HepG2 (cell line): ENCODE results near the gene UGT1A8. TPM values are rescaled to one million over a fixed set of nuclear protein-coding genes. Genes with fewer than 3 reads are reported as not detected.

ENCODE experiments used
- ARNT ChIP-seq: fragments of 450-650 bp; IDR thresholded peaks from 2 replicates; pipeline ENCODE4 v1.6.1; 2017
- BCL6 ChIP-seq: IDR thresholded peaks from 2 replicates; pipeline ENCODE4 v1.6.1; 2016; ENCODE audit warnings: missing genetic modification reagents, missing compliant biosample characterization
- BHLHE40 ChIP-seq: IDR thresholded peaks from 2 replicates; pipeline ENCODE4 v1.6.1; 2011; ENCODE audit warnings: low read length, improper control_type of control experiment
- CEBPZ ChIP-seq: IDR thresholded peaks from 2 replicates; pipeline ENCODE4 v1.6.1; 2012; ENCODE audit warnings: low read length, improper control_type of control experiment
- HDAC2 ChIP-seq: sonication (generic); formaldehyde crosslinking; IDR thresholded peaks from 2 replicates; pipeline ENCODE4 v1.4.0; 2020; ENCODE audit warnings: missing genetic modification reagents
- HNRNPL ChIP-seq: fragments of 200-400 bp; formaldehyde crosslinking; IDR thresholded peaks from 2 replicates; pipeline ENCODE4 v1.6.1; 2017; ENCODE audit warnings: mild to moderate bottlenecking, low read depth, low read length
- HOMEZ ChIP-seq: IDR thresholded peaks from 2 replicates; pipeline ENCODE4 v1.6.1; 2016; ENCODE audit warnings: low read depth
- KDM3A ChIP-seq: IDR thresholded peaks from 2 replicates; pipeline ENCODE4 v1.6.1; 2018; ENCODE audit warnings: low read depth, missing compliant biosample characterization
- MAX ChIP-seq: IDR thresholded peaks from 2 replicates; pipeline ENCODE4 v1.6.1; 2012; ENCODE audit warnings: inconsistent platforms
- MIER3 ChIP-seq: IDR thresholded peaks from 2 replicates; pipeline ENCODE4 v1.6.1; 2016; ENCODE audit warnings: missing compliant biosample characterization, borderline replicate concordance
- SAP130 ChIP-seq: IDR thresholded peaks from 2 replicates; pipeline ENCODE4 v1.6.1; 2016; ENCODE audit warnings: low read depth
- SIX4 ChIP-seq: sonication (generic); formaldehyde crosslinking; IDR thresholded peaks from 2 replicates; pipeline ENCODE4 v1.4.0; 2020; ENCODE audit warnings: missing genetic modification reagents
- ZNF317 ChIP-seq: sonication (generic); formaldehyde crosslinking; IDR thresholded peaks from 2 replicates; pipeline ENCODE4 v1.5.0; 2020; ENCODE audit warnings: mild to moderate bottlenecking, missing genetic modification reagents
- ZNF333 ChIP-seq: sonication (generic); formaldehyde crosslinking; IDR thresholded peaks from 2 replicates; pipeline ENCODE4 v1.4.0; 2020; ENCODE audit warnings: mild to moderate bottlenecking, missing genetic modification reagents, borderline replicate concordance
- ZNF670 ChIP-seq: sonication (generic); formaldehyde crosslinking; IDR thresholded peaks from 2 replicates; pipeline ENCODE4 v1.8.0; 2022; ENCODE audit warnings: mild to moderate bottlenecking, missing genetic modification reagents, borderline replicate concordance
- ZNF816 ChIP-seq: sonication (generic); formaldehyde crosslinking; IDR thresholded peaks from 2 replicates; pipeline ENCODE4 v1.8.0; 2022; ENCODE audit warnings: missing genetic modification reagents, mild to moderate bottlenecking, borderline replicate concordance
- ZNF839 ChIP-seq: sonication (generic); formaldehyde crosslinking; IDR thresholded peaks from 2 replicates; pipeline ENCODE4 v1.4.0; 2020; ENCODE audit warnings: missing genetic modification reagents, mild to moderate bottlenecking, borderline replicate concordance
- polyA plus RNA-seq, 8 experiments: library from polyadenylated mRNA; depleted of rRNA in 3 of 8; stranded (reverse) in 7 of 8; unstranded in 1 of 8; fragments of >200 nt; fragmentation: Illumina TruSeq in 4 of 8; extraction: Trizol in 4 of 8; gene quantifications; 2 replicates each; pipeline versions ENCODE4 v1.2.1 to v1.2.3, GENCODE V29; 2011 to 2016; ENCODE audit warnings: low read depth in 4 of 8, missing spikeins in 1 of 8, mixed read lengths in 1 of 8; ENCODE audit not compliant: insufficient read depth in 1 of 8
- total RNA-seq, 5 experiments: library from RNA; depleted of rRNA; stranded (reverse); fragments of >200 nt; fragmentation: Illumina TruSeq; extraction: Trizol; gene quantifications; 2 replicates each; pipeline ENCODE4 v1.2.3, GENCODE V29; 2016; ENCODE audit warnings: low read depth in 1 of 5
- TF ChIP-seq, protein P1 (sequence below): sonication (generic); formaldehyde crosslinking; conservative IDR thresholded peaks from 2 replicates; pipeline ENCODE4 v1.4.0; 2020; ENCODE audit warnings: missing genetic modification reagents
- TF ChIP-seq, protein P2 (sequence below): sonication (generic); formaldehyde crosslinking; IDR thresholded peaks from 2 replicates; pipeline ENCODE4 v1.4.0; 2020; ENCODE audit warnings: missing genetic modification reagents
- TF ChIP-seq, protein P3 (sequence below): sonication (generic); formaldehyde crosslinking; IDR thresholded peaks from 2 replicates; pipeline ENCODE4 v1.8.0; 2023; ENCODE audit warnings: mild to moderate bottlenecking, missing genetic modification reagents

Gene UGT1A8
- total and polyA plus RNA-seq, 2 of the 13 experiments (the other 11 are each of a cell fraction or from before 2014, with no cell fraction given): not detected

DNA sequence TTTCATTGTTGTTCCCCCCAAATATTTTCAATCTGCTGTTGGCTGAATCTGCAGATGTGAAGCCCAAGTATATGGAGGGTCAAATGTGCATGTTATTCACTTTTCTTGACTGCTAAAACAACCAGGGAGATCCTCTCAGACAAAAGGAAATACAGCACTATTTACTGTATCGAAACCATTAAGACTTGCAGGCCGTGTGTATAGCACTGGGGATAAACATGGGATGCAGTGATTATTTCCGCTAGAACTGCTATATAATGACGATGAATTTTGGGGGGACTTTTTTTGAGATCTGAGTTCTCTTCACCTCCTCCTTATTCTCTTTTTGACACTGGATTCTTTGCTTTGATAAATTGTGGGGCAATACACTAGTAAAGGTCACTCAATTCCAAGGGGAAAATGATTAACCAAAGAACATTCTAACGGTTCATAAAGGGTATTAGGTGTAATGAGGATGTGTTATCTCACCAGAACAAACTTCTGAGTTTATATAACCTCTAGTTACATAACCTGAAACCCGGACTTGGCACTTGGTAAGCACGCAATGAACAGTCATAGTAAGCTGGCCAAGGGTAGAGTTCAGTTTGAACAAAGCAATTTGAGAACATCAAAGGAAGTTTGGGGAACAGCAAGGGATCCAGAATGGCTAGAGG, 139.1 kb downstream of the UGT1A8 start (continued):
- TF ChIP-seq, protein P1, sequence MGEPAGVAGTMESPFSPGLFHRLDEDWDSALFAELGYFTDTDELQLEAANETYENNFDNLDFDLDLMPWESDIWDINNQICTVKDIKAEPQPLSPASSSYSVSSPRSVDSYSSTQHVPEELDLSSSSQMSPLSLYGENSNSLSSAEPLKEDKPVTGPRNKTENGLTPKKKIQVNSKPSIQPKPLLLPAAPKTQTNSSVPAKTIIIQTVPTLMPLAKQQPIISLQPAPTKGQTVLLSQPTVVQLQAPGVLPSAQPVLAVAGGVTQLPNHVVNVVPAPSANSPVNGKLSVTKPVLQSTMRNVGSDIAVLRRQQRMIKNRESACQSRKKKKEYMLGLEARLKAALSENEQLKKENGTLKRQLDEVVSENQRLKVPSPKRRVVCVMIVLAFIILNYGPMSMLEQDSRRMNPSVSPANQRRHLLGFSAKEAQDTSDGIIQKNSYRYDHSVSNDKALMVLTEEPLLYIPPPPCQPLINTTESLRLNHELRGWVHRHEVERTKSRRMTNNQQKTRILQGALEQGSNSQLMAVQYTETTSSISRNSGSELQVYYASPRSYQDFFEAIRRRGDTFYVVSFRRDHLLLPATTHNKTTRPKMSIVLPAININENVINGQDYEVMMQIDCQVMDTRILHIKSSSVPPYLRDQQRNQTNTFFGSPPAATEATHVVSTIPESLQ (CRISPR knock-in tag): no peak
- TF ChIP-seq, protein P2, sequence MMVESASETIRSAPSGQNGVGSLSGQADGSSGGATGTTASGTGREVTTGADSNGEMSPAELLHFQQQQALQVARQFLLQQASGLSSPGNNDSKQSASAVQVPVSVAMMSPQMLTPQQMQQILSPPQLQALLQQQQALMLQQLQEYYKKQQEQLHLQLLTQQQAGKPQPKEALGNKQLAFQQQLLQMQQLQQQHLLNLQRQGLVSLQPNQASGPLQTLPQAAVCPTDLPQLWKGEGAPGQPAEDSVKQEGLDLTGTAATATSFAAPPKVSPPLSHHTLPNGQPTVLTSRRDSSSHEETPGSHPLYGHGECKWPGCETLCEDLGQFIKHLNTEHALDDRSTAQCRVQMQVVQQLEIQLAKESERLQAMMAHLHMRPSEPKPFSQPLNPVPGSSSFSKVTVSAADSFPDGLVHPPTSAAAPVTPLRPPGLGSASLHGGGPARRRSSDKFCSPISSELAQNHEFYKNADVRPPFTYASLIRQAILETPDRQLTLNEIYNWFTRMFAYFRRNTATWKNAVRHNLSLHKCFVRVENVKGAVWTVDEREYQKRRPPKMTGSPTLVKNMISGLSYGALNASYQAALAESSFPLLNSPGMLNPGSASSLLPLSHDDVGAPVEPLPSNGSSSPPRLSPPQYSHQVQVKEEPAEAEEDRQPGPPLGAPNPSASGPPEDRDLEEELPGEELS (CRISPR knock-in tag): peak; percentile 92
- TF ChIP-seq ZNF816 (CRISPR knock-in tag) (peak; percentile 91; the same call in 1 of the 2 replicates), BHLHE40 (peak; percentile 57; the same call in 1 of the 2 replicates), CEBPZ (no peak), ZNF317 (CRISPR knock-in tag) (peak; percentile 74; the same call in 1 of the 2 replicates), SIX4 (CRISPR knock-in tag) (peak; percentile 91), HOMEZ (peak; percentile 81; the same call in 1 of the 2 replicates), MAX (peak; percentile 68), SAP130 (CRISPR knock-in tag) (peak; percentile 84), MIER3 (CRISPR knock-in tag) (peak; percentile 77; the same call in 1 of the 2 replicates), HNRNPL (no peak), ARNT (peak; percentile 91), BCL6 (peak; percentile 97), ZNF839 (CRISPR knock-in tag) (no peak), HDAC2 (CRISPR knock-in tag) (peak; percentile 99), ZNF670 (CRISPR knock-in tag) (peak; percentile 82; the same call in 1 of the 2 replicates), ZNF333 (CRISPR knock-in tag) (no peak; the same call in 1 of the 2 replicates), KDM3A (peak; percentile 64; the same call in 1 of the 2 replicates)
- TF ChIP-seq, protein P3, sequence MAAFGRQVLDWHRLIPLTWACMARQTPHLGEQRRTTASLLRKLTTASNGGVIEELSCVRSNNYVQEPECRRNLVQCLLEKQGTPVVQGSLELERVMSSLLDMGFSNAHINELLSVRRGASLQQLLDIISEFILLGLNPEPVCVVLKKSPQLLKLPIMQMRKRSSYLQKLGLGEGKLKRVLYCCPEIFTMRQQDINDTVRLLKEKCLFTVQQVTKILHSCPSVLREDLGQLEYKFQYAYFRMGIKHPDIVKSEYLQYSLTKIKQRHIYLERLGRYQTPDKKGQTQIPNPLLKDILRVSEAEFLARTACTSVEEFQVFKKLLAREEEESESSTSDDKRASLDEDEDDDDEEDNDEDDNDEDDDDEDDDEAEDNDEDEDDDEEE (CRISPR knock-in tag): no peak
